NOMO-1 treated with dmso at 0.1 percent for 144 hours (cell line): Measurements from ENCODE around the gene THOP1.
"Not testable (repeated sequence)": the region's sequence is repeated elsewhere in the genome, so short reads cannot be mapped to it uniquely, and the experiment has no call there.

Experiments
- DNase-seq: peaks from one replicate; lab custom pipeline; 2025; ENCODE audit not compliant: unreplicated experiment; lab: John Stamatoyannopoulos, UW

THOP1 gene

GRCh38 chr19:2815191-2815614 is 29.9 kb downstream of the THOP1 start:
- DNase-seq = no peak

DNA sequence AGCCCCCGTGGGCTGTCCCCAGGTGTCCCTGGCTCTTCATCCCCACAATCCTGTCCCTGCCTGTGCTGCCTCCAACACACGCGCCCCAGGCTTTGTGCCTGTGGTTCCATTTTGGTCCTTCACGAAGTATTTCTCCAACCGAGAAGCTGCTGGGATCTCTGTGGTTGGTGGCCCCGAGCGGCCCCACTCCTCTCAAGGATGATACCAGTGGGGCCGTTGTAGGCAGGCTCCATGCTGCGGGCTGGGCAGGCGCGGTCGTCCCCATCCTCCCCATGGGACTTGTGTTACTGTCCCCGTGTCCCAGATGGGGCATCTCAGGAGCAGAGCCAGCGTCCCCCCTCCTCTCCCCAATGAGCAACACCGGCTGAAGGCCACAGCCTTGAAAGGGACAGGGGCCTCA is 30.6 kb downstream of the THOP1 start:
- DNase-seq = no peak

- no peak for DNase-seq
These were observed 31.3 kb downstream of the THOP1 start for GRCh38 chr19:2816641-2817040.

- DNase-seq = not testable (repeated sequence)
These were observed 32.0 kb downstream of the THOP1 start for GRCh38 chr19:2817237-2817829.

DNA sequence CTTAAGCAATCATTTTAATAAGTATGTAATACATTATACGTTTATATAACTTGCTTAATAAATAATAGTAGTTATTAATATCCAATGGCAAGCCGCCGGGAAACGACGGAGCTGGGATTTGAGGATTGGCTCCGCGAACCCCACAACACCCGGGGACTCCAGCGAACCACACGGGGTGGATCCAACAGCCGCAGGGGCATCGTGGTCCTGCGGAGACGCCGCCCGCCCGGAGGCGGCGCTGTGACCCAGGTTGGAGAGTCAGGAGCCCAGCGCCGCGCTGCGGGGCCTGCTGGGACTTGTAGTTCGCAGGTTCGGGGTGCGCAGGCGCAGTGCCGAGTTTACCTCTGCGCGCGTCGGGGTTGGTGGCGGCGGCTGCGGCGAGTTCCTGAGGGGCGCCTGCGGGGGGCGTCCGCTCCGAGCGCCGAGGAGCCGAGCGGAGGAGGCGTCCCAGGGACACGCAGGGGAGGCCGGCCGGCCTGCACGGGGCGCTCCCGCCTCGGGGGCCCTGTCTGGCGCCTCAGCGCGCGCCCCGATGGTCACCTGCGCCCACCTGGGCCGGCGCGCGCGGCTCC is 34.3 kb downstream of the THOP1 start, which contains the start of gene ZNF554:
Gene ZNF554 (plus strand): TSS at position 329 of the 572 bp plus-strand sequence. CDS start 204 bp downstream, at position 533.
- DNase-seq = peak; percentile 90

GRCh38 chr19:2820112-2820702 is 34.9 kb downstream of the THOP1 start:
- no peak for DNase-seq

- no peak for DNase-seq
These were observed 37.5 kb downstream of the THOP1 start for GRCh38 chr19:2822846-2823245.

GRCh38 chr19:2823646-2824045 is 38.3 kb downstream of the THOP1 start:
- no peak for DNase-seq

DNA sequence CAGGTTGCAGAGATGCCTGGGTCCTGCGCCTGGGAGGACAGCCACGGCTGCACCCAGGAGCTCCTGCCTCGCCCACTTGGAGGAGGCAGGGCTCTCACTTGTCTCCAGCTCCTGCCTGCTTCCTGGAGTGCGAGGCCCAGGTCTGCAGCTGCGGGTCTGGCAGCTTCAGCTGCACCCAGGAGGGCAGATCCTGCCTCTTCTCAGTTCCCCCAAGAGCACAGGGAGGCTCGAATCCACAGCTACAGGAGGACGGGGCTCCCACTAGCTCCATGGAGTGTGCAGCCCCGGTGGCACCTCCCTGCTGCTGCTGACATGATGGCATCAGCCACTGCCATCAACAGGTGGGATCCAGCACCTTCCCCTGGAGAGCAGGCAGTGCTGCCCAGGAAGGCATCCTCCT is 38.8 kb downstream of the THOP1 start:
- no peak for DNase-seq

GRCh38 chr19:2827022-2827421 is 41.7 kb downstream of the THOP1 start:
- no peak for DNase-seq

- DNase-seq = no peak
These were observed 42.7 kb downstream of the THOP1 start for GRCh38 chr19:2827840-2828489.

DNA sequence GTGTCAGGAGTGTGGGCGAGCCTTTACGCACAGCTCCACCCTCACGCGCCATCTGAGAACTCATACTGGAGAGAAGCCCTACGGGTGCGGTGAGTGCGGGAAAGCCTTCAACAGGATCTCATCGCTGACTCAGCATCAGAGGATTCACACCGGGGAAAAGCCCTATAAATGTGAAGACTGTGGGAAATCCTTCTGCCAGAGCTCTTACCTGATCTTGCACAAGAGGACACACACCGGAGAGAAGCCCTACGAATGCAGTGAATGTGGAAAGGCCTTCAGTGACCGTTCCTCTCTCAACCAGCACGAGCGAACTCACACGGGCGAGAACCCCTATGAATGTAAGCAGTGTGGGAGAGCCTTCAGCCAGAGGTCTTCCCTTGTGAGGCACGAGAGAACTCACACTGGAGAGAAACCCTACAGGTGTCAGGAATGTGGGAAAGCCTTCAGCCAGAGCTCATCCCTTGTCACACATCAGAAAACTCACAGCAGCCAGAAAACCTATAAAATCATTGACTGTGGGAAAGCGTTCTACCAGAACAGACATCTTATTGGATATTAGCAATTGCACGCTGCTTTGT is 49.1 kb downstream of the THOP1 start:
- DNase-seq = no peak

GRCh38 chr19:2837430-2837829 is 52.1 kb downstream of the THOP1 start:
- DNase-seq = no peak

GRCh38 chr19:2840794-2841791 is 55.8 kb downstream of the THOP1 start, which contains the start of gene ZNF555:
ZNF555 (plus strand) TSS chr19:2841475; CDS start chr19:2841573, 98 bp downstream.
- peak; percentile 96 for DNase-seq

DNA sequence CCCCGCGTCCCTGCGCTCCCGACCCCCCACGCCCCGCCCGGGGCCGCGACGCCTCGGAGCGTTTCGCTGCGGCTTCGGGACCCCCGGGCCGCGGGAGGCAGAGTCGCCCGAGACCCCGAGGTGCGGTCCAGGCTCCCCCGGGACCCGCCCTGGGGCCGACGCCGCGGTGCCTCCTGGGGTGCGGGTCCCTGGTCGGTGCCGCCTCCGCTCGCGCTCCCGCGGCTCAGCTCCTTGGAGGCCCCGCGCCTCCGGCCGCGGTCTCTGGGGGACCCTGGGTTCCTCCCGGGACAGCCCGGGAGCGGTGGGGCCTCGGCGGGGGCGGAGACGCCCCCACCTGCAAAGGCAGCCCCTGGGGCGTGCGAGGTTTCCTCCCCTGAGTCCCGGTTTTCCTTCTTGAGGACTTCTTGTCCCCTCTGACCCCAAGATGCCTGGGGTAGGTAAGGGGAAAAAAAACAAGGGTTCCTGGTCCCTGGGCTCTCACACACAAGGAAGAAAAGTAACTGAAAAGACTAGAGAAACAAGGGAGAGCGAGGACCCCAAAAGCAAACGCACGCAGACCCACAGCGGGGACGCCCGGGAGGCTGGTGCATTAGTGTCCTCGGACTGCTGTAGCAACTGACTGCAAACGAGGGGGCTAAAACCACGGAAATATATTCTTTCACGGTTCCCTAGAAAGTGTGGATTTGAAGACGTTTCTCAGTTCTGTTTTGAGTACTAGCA is 56.7 kb downstream of the THOP1 start:
- no peak for DNase-seq

DNA sequence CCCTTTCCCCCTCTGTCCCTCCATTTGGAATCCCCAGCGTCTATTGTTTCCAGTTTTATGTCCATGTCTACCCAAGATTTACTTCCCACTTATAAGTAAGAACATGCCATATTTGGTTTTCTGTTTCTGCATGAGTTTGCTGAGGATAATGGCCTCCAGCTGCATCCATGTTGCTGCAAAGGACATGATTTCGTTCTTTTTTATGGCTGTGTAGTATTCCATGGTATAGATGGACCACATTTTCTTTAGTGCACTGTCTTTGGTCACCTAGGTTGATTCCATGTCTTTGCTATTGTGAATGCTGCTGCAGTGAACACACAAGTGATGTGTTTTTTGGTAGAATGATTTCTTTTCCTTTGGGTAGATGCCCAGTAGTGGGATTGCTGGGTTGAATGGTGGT is 59.8 kb downstream of the THOP1 start:
- DNase-seq = no peak

DNA sequence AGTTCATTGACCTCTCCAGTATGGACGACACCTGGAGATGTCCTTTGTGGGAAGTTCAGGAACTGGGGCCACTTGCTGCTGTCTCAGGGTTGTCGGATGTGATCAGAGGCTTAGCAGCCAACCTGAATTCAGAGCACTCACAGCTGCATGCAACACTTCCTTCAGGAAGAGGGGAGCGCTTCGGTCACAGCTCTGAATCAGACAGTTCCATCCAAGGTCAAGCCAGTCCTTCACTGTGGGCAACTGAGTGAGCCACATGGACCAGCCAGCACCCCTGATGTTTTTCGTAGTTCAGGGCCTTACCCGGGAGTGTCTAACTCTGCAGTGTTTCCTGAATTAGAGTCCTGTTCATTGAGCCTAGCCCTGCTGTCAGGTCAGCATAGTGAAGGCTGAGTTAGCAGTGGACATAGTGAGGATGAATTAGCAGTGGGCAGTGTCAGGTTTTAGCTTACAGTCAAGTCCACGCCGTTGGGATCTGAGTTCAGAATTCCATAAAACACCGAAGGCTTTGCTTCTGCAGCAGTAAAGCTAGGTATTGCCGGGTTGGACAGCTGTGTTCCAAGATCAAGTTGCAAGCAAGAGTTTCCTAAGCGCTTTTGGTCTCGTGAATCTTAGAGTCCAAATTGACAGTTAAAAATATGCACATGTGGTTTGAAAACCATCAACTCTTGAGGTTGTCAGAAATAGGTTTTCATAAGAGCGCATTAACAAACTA is 61.0 kb downstream of the THOP1 start:
- DNase-seq = no peak

DNA sequence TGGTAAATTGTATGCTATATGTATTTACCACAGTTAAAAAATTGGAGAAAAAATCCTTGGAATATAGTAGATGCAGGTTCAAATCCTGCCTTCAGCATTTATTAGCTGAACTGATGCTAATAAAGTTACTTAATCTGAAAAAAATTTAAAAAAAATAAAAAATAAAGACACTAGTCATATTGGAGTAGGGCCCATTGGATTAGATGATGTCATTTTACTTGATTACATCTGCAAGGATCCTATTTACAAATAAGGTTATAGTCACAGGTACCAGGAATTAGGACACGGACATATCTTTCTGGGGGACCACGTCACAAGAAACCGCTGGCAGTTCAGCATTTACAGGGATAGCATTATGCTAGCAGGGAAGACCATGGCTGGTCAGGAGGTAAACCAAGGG is 62.2 kb downstream of the THOP1 start:
- no peak for DNase-seq

GRCh38 chr19:2848616-2849015 is 63.3 kb downstream of the THOP1 start:
- DNase-seq = no peak
